SK-N-SH (cell line): ENCODE data around the gene P3R3URF. TPM values are rescaled to one million over a fixed set of nuclear protein-coding genes. Genes with fewer than 3 reads are reported as not detected.

ENCODE experiments used
- CTCF ChIA-PET: fragments of 300-600, 350-600 bp; formaldehyde crosslinking; extraction: SDS; loops from one replicate; lab custom pipeline; 2021; lab: Yijun Ruan, JAX
- POLR2A ChIA-PET: fragments of 350-600 bp; sonication (Branson Sonifier 250); formaldehyde crosslinking; extraction: SDS; loops from one replicate; lab custom pipeline; 2020; ENCODE audit warnings: antibody characterized with exemption, inconsistent platforms; lab: Yijun Ruan, JAX
- DNase-seq: peaks from one replicate; pipeline ENCODE4 v3.0.0; 2012
- H2AFZ ChIP-seq: fragments of 200-600 bp; sonication (generic); 2 replicates; pipeline ENCODE4 v1.8.1; 2016; ENCODE audit warnings: antibody characterized with exemption, mild to moderate bottlenecking, low read depth
- H3F3A ChIP-seq: fragments of 200-600 bp; sonication (generic); replicated peaks from 2 replicates; pipeline ENCODE3; 2016; ENCODE audit warnings: antibody characterized with exemption, mild to moderate bottlenecking; ENCODE audit not compliant: insufficient read depth
- H3K27ac ChIP-seq, 2 experiments: fragments of 200-500 bp in 1 of 2; fragments of 200-600 bp in 1 of 2; sonication (Bioruptor generic) in 1 of 2; sonication (generic), shearing (Covaris generic) in 1 of 2; 2 replicates each; pipeline versions ENCODE4 v1.5.1 to v1.6.1; 2014 to 2016; ENCODE audit warnings: low read depth in 2 of 2, inconsistent platforms in 1 of 2, low read length in 1 of 2, mild to moderate bottlenecking in 1 of 2, mixed read lengths in 1 of 2
- H3K27me3 ChIP-seq: fragments of 200-600 bp; sonication (generic), shearing (Covaris generic); 2 replicates; pipeline ENCODE4 v1.6.1; 2016; ENCODE audit warnings: mixed run types; ENCODE audit not compliant: insufficient read depth
- H3K36me3 ChIP-seq, 2 experiments: fragments of 200-500 bp in 1 of 2; fragments of 200-600 bp in 1 of 2; sonication (Bioruptor generic) in 1 of 2; sonication (generic) in 1 of 2; replicated peaks in 1 of 2; 2 replicates each; pipeline versions ENCODE3 to v1.5.1; 2014 to 2016; ENCODE audit warnings: low read length in 1 of 2, mild to moderate bottlenecking in 1 of 2; ENCODE audit not compliant: insufficient read depth in 2 of 2, control insufficient read depth in 1 of 2
- H3K4me1 ChIP-seq, 2 experiments: fragments of 200-500 bp in 1 of 2; fragments of 200-600 bp in 1 of 2; sonication (Bioruptor generic) in 1 of 2; sonication (generic), shearing (Covaris generic) in 1 of 2; 2 replicates each; pipeline versions ENCODE4 v1.5.1 to v1.6.1; 2014 to 2016; ENCODE audit warnings: low read depth in 1 of 2, low read length in 1 of 2, mixed run types in 1 of 2; ENCODE audit not compliant: insufficient read depth in 2 of 2, control insufficient read depth in 1 of 2
- H3K4me2 ChIP-seq: fragments of 200-600 bp; sonication (generic), shearing (Covaris generic); 2 replicates; pipeline ENCODE4 v1.6.1; 2017; ENCODE audit warnings: mixed run types
- H3K4me3 ChIP-seq, 2 experiments: fragments of 200-500 bp in 1 of 2; fragments of 200-600 bp in 1 of 2; sonication (Bioruptor generic) in 1 of 2; sonication (generic), shearing (Covaris generic) in 1 of 2; 2 replicates each; pipeline versions ENCODE4 v1.5.1 to v1.8.1; 2014 to 2016; ENCODE audit warnings: low read depth in 2 of 2, inconsistent platforms in 1 of 2, low read length in 1 of 2, mild to moderate bottlenecking in 1 of 2, mixed read lengths in 1 of 2, moderate library complexity in 1 of 2
- H3K79me2 ChIP-seq: fragments of 200-600 bp; sonication (generic); 2 replicates; pipeline ENCODE4 v1.8.1; 2017; ENCODE audit warnings: mild to moderate bottlenecking; ENCODE audit not compliant: insufficient read depth
- H3K9ac ChIP-seq: fragments of 200-600 bp; sonication (generic); 2 replicates; pipeline ENCODE4 v1.6.1; 2017; ENCODE audit warnings: mixed run types
- H3K9me2 ChIP-seq: fragments of 200-600 bp; sonication (generic); 2 replicates; pipeline ENCODE4 v1.6.1; 2017; ENCODE audit warnings: mixed run types
- H3K9me3 ChIP-seq: fragments of 200-600 bp; sonication (generic); 2 replicates; pipeline ENCODE4 v1.6.1; 2017; ENCODE audit warnings: mixed run types, mild to moderate bottlenecking, moderate library complexity
- H4K20me1 ChIP-seq: fragments of 200-600 bp; sonication (generic); 2 replicates; pipeline ENCODE4 v1.6.1; 2017; ENCODE audit warnings: mild to moderate bottlenecking, mixed run types; ENCODE audit not compliant: insufficient read depth
- ELF1 ChIP-seq: IDR thresholded peaks from 2 replicates; pipeline ENCODE4 v1.4.0; 2012
- EP300 ChIP-seq, 2 experiments: IDR thresholded peaks; 2 replicates each; pipeline versions ENCODE4 v1.4.0 to v1.6.1; 2012; ENCODE audit warnings: borderline replicate concordance in 1 of 2, low read depth in 1 of 2, low read length in 1 of 2
- FOSL2 ChIP-seq: IDR thresholded peaks from 2 replicates; pipeline ENCODE4 v1.4.0; 2012; ENCODE audit warnings: low read depth, mild to moderate bottlenecking, moderate library complexity, borderline replicate concordance
- FOXJ3 ChIP-seq: sonication (generic); formaldehyde crosslinking; IDR thresholded peaks from 2 replicates; pipeline ENCODE4 v1.5.1; 2020; ENCODE audit warnings: mild to moderate bottlenecking, missing genetic modification reagents
- FOXM1 ChIP-seq: IDR thresholded peaks from 2 replicates; pipeline ENCODE4 v1.4.0; 2012; ENCODE audit warnings: low read depth, mild to moderate bottlenecking
- GABPA ChIP-seq: IDR thresholded peaks from 2 replicates; pipeline ENCODE4 v1.4.0; 2012; ENCODE audit warnings: low read depth, mild to moderate bottlenecking
- GATA2 ChIP-seq: sonication (generic); formaldehyde crosslinking; IDR thresholded peaks from 2 replicates; pipeline ENCODE4 v1.5.0; 2020; ENCODE audit warnings: mild to moderate bottlenecking, missing genetic modification reagents
- IRF3 ChIP-seq: fragments of 150-350 bp; IDR thresholded peaks from 2 replicates; pipeline ENCODE4 v1.6.1; 2016; ENCODE audit warnings: mild to moderate bottlenecking, low read depth, low read length
- JUND ChIP-seq: IDR thresholded peaks from 2 replicates; pipeline ENCODE4 v1.4.0; 2012
- MAX ChIP-seq: IDR thresholded peaks from 2 replicates; pipeline ENCODE4 v1.4.0; 2012; ENCODE audit warnings: low read depth
- MEF2A ChIP-seq: IDR thresholded peaks from 2 replicates; pipeline ENCODE4 v1.4.0; 2012; ENCODE audit warnings: low read depth, borderline replicate concordance
- NFIC ChIP-seq: IDR thresholded peaks from 2 replicates; pipeline ENCODE4 v1.4.0; 2012; ENCODE audit warnings: borderline replicate concordance
- NRF1 ChIP-seq: IDR thresholded peaks from 2 replicates; pipeline ENCODE4 v1.6.1; 2012; ENCODE audit warnings: low read depth, mild to moderate bottlenecking, low read length
- POLR2AphosphoS5 ChIP-seq: IDR thresholded peaks from 2 replicates; pipeline ENCODE4 v1.6.1; 2012; ENCODE audit warnings: low read depth, low read length
- RAD21 ChIP-seq: IDR thresholded peaks from 2 replicates; pipeline ENCODE4 v1.6.1; 2012; ENCODE audit warnings: mild to moderate bottlenecking, low read length
- RCOR1 ChIP-seq: fragments of 150-350 bp; IDR thresholded peaks from 2 replicates; pipeline ENCODE4 v1.6.1; 2017; ENCODE audit warnings: antibody characterized with exemption, low read length
- REST ChIP-seq: IDR thresholded peaks from 2 replicates; pipeline ENCODE4 v1.6.1; 2012; ENCODE audit warnings: mild to moderate bottlenecking, low read depth, low read length, moderate library complexity
- RFX5 ChIP-seq: IDR thresholded peaks from 2 replicates; pipeline ENCODE4 v1.6.1; 2012; ENCODE audit warnings: mild to moderate bottlenecking, improper control_type of control experiment, low read length
- RXRA ChIP-seq: IDR thresholded peaks from 2 replicates; pipeline ENCODE4 v1.4.0; 2012; ENCODE audit warnings: low read depth, mild to moderate bottlenecking, borderline replicate concordance
- SIN3A ChIP-seq: IDR thresholded peaks from 2 replicates; pipeline ENCODE4 v1.6.1; 2012; ENCODE audit warnings: low read depth, mild to moderate bottlenecking, low read length, moderate library complexity, borderline replicate concordance
- TCF12 ChIP-seq: IDR thresholded peaks from 2 replicates; pipeline ENCODE4 v1.4.0; 2012
- USF2 ChIP-seq: fragments of 150-350 bp; IDR thresholded peaks from 2 replicates; pipeline ENCODE4 v1.6.1; 2017; ENCODE audit warnings: antibody characterized with exemption, low read length, low read depth, borderline replicate concordance
- YY1 ChIP-seq: IDR thresholded peaks from 2 replicates; pipeline ENCODE4 v1.4.0; 2012; ENCODE audit warnings: low read depth, mild to moderate bottlenecking
- WGBS: methylation state at CpG from one replicate; pipeline ENCODE4 v1.1.6; 2017; ENCODE audit warnings: low lambda C conversion rate; 5-methylcytosine and 5-hydroxymethylcytosine counted together
- polyA plus RNA-seq, 3 experiments: library from polyadenylated mRNA; depleted of rRNA; stranded (reverse); fragments of >200 nt; gene quantifications; 2 replicates each; pipeline ENCODE4 v1.2.3, GENCODE V29; 2012
- TF ChIP-seq, protein P1 (sequence below): IDR thresholded peaks from 2 replicates; pipeline ENCODE4 v1.4.0; 2012; ENCODE audit warnings: low read depth, borderline replicate concordance
- TF ChIP-seq, protein P2 (sequence below): fragments of 200-600 bp; sonication (generic); IDR thresholded peaks from 2 replicates; pipeline ENCODE4 v1.6.1; 2017; ENCODE audit warnings: antibody characterized with exemption, mild to moderate bottlenecking, moderate library complexity

P3R3URF gene
- polyA plus RNA-seq, 1 of the 3 experiments (the other 2 are of a cell fraction), result not detected

GRCh38 chr1:46179138-46180081 lies 3.1 kb upstream of the P3R3URF start:
- POLR2A ChIA-PET, result no interaction called here
- Histone ChIP-seq H2AFZ (peak overlapping the region; percentile 97), H3F3A (peaks cover 20% of the 10 kb centered on the region), H3K27ac (no peak overlapping the region), H3K4me1 (peaks cover 23 to 26% of the 10 kb centered on the region in 2 experiments; a peak in 3 of 4 replicates), H3K4me3 (peak overlapping the region in 1 of 2 experiments; percentile 50; a peak in 1 of 4 replicates), H3K9me2 (no peaks in the 10 kb centered on the region), H3K27me3 (no peaks in the 10 kb centered on the region), H3K36me3 (no peaks in the 10 kb centered on the region), H3K4me2 (peak overlapping the region; percentile 47; the same call in 1 of the 2 replicates), H3K9ac (0 out of 2 replicates have a peak overlapping the region, but pooled peaks have one; percentile 43), H4K20me1 (no peaks in the 10 kb centered on the region), H3K79me2 (no peaks in the 10 kb centered on the region), H3K9me3 (no peaks in the 10 kb centered on the region)
- DNase-seq, result peak; percentile 92
- CTCF ChIA-PET, result interaction anchor here (0.5 to 2.9 kb wide), 21 partner anchors 11 to 200 kb away, joined by 3 to 22 read pairs (median 4); partner anchors contain the start of gene PIK3R3
- WGBS, result 18% methylated on average over 10 of the region's 10 CpGs
- TF ChIP-seq EP300 (IDR thresholded peaks at IDR 0.05; ENCODE audit: borderline replicate concordance in 1 of 2, low read depth in 1 of 2, low read length in 1 of 2) (no peak), RFX5 (no peak), MEF2A (no peak), FOXJ3 (CRISPR knock-in tag) (no peak), GABPA (no peak), NFIC (no peak), IRF3 (no peak), MAX (no peak), RCOR1 (peak; percentile 26; the same call in 1 of the 2 replicates), JUND (no peak), USF2 (no peak), YY1 (no peak; the same call in 1 of the 2 replicates), SIN3A (no peak), GATA2 (CRISPR knock-in tag) (peak; percentile 46), FOXM1 (no peak), RXRA (no peak), NRF1 (no peak), ELF1 (no peak), TCF12 (no peak), REST (peak; percentile 34; the same call in 1 of the 2 replicates), POLR2AphosphoS5 (no peak), FOSL2 (no peak), RAD21 (peak; percentile 98)
- TF ChIP-seq, protein P1, sequence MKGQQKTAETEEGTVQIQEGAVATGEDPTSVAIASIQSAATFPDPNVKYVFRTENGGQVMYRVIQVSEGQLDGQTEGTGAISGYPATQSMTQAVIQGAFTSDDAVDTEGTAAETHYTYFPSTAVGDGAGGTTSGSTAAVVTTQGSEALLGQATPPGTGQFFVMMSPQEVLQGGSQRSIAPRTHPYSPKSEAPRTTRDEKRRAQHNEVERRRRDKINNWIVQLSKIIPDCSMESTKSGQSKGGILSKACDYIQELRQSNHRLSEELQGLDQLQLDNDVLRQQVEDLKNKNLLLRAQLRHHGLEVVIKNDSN, result no peak
- TF ChIP-seq, protein P2, sequence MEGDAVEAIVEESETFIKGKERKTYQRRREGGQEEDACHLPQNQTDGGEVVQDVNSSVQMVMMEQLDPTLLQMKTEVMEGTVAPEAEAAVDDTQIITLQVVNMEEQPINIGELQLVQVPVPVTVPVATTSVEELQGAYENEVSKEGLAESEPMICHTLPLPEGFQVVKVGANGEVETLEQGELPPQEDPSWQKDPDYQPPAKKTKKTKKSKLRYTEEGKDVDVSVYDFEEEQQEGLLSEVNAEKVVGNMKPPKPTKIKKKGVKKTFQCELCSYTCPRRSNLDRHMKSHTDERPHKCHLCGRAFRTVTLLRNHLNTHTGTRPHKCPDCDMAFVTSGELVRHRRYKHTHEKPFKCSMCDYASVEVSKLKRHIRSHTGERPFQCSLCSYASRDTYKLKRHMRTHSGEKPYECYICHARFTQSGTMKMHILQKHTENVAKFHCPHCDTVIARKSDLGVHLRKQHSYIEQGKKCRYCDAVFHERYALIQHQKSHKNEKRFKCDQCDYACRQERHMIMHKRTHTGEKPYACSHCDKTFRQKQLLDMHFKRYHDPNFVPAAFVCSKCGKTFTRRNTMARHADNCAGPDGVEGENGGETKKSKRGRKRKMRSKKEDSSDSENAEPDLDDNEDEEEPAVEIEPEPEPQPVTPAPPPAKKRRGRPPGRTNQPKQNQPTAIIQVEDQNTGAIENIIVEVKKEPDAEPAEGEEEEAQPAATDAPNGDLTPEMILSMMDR, result peak; percentile 94
